SK-N-SH (cell line): ENCODE data around the gene SDK1.

Experiments used
- CTCF ChIP-seq: fragments of 200-600 bp; sonication (generic); IDR thresholded peaks from 2 replicates; pipeline ENCODE4 v1.6.1; 2017; ENCODE audit warnings: antibody characterized with exemption, mild to moderate bottlenecking, moderate library complexity
- EP300 ChIP-seq, 2 experiments: IDR thresholded peaks; 2 replicates each; pipeline versions ENCODE4 v1.4.0 to v1.6.1; 2012; ENCODE audit warnings: borderline replicate concordance in 1 of 2, low read depth in 1 of 2, low read length in 1 of 2
- EZH2phosphoT487 ChIP-seq: fragments of 200-600 bp; sonication (generic); IDR thresholded peaks from 2 replicates; pipeline ENCODE4 v1.6.1; 2017; ENCODE audit warnings: low read depth, mixed run types, mild to moderate bottlenecking, antibody characterized with exemption, moderate library complexity, borderline replicate concordance
- FOXJ3 ChIP-seq: sonication (generic); formaldehyde crosslinking; IDR thresholded peaks from 2 replicates; pipeline ENCODE4 v1.5.1; 2020; ENCODE audit warnings: mild to moderate bottlenecking, missing genetic modification reagents
- TAF1 ChIP-seq: IDR thresholded peaks from 2 replicates; pipeline ENCODE4 v1.6.1; 2012; ENCODE audit warnings: low read depth, mild to moderate bottlenecking, low read length, moderate library complexity, borderline replicate concordance

GRCh38 chr7:3552499-3552898 lies 251.4 kb downstream of the SDK1 start:
- no peak for TF ChIP-seq CTCF
- TF ChIP-seq TAF1, result no peak
- TF ChIP-seq FOXJ3 (CRISPR knock-in tag), result no peak
- TF ChIP-seq EP300 (IDR thresholded peaks at IDR 0.05; ENCODE audit: borderline replicate concordance in 1 of 2, low read depth in 1 of 2, low read length in 1 of 2), result no peak
- no peak for TF ChIP-seq EZH2phosphoT487
